Midbrain (tissue), 1 donor: Measurements from ENCODE around the gene CACNA1C.

Experiments used
- DNase-seq: peaks from one replicate; lab custom pipeline; 2025; lab: John Stamatoyannopoulos, UW

Gene CACNA1C

DNA sequence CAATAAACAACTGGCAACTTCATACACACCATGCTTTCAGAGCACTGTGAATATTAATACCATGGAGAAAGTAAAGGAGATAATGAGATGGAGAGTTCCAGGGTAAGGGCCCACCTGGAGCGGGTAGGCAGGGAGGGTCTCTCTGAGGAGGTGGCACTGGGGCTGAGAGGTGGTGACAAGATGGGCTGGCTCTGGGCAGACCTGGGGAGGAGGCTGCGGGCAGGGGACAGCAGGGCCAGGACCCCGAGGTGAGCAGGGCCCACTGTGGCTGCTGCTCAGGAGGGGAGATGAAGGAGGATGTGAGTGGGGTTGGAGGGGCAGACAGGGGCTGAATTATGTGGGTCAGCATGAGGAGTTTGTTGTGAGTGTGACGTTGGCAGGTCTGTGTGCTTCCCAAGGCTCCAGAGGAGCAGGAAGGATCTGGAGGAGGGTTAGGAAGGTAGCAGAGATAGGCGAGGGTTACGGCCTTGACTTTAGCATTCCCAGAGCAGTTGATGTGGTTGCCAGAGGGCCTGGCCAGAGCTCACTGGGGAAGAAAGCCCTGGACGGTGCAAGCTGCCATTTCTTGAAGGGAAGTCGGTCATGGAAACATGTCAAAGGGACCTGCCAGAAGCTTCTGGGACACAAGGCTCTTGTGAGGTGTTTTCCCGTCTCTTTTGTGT is 88.2 kb downstream of the CACNA1C start:
- DNase-seq = no peak

DNA sequence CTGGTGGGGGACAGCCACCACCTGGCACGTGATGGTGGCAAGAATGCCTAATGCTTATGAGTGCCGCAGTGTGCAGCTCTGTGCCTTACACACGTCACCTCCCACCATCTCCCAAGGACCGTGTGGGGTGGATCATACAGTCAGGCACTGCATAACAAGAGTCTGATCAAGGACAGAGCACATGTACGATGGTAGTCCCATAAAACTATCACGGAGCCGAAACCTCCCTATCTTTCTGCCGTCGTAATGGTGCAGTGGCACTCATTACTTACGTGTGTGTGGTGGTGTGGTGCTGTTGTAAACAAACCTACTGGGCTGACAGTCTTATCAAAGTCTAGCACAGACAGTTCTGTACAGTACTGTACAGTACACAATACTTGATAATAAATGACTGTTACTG is 89.3 kb downstream of the CACNA1C start:
- no peak for DNase-seq

DNA sequence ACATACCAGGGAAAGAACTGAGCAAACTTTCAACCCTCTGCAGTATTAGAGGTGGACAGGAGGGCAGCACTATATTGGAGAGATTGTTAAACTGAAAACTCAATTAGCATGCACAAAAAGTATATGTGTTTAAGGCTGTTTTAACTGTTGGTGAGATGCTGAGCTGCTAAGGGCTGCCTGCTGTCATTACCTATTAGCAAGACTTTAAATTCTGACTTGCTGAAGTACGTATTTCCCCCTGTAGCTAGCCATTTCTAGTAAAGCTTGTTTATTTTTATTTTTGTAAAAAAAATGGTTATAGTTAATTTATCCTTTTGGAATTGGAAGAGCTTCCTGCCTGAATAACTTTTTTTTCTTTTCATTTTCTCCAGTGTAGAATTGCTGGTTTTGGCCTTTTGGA is 92.2 kb downstream of the CACNA1C start:
- no peak for DNase-seq

DNA sequence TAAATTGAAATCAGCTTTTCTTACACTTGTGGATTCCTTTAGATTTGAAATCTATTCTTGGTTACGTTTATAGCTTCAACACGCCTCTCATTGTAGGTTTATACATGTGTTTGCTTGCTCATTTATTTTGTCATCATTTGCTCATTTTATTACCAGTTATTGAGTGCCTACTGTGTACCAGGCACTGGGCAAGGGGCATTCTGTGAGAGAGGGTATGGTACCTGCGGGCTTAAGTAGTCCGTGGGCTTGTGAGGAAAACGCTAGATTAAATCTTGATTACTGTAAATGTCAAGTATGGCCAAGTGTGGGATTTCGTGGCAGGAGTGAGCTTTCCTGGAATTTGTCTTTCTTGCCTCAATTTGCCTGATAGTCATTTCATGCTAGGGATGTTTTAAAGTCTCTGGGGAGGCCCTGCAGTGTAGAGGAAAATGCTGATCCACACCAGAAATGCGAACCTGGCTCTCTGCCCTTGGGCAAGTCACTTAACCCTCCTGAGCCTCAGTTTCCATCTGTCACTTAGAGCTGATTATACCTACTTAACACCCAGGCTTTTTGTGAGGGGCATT is 92.7 kb downstream of the CACNA1C start:
- DNase-seq = no peak

DNA sequence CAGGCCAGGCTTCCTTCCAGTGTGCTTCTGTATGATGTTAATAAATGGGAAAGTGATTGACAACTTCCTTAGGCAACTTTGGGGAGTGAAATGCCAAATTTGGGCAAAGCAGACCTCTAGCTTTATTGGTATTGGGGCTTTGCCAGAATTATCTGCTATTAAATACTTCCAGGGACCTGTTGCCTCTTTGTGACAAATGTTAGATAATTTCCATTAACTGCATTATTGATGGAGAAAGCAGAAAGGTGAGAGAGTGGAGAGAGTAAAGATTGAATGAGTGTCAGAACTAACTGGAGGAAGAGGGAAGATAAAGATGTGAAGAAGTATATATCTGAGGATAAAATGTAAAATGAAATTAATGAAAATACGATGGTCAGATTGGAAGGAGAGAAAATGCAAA is 94.5 kb downstream of the CACNA1C start:
- no peak for DNase-seq

DNA sequence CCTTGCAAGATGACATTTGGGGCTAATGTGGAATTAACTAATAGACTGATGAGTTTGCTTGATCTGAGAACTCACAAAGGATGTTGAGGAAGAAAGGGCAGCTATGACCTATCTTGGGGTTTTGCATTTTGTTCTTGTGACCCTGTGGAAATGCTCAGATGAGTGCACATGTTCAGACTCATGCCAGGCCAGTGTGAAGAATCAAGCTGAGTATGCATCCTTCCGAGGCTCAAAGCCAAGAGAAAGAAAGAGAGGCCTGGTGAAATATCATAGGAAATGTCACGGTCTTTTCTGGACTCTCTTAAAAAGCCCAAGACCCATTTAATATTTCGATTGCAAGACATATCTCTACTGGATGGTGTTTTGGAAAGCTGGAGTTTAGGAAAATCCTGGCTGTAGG is 96.3 kb downstream of the CACNA1C start:
- no peak for DNase-seq

DNA sequence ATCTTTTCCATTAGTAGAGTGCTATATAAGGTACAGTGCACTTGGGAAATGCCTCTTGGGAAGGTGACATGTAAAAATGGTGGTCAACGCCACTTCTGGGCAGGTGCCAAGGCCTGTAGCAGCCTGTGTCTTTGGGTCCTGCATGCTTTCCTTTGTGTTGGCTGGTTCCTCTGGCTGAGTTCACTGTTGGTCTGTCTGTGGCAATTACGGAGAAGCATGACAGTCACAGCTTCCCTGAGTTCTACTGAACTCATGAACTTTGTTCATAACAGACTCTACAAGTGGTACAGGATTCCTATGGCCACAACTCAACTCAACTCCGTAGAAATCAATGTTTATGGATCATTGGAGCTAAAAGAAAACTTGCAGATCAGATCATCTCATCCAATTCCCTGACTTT is 98.0 kb downstream of the CACNA1C start:
- no peak for DNase-seq

DNA sequence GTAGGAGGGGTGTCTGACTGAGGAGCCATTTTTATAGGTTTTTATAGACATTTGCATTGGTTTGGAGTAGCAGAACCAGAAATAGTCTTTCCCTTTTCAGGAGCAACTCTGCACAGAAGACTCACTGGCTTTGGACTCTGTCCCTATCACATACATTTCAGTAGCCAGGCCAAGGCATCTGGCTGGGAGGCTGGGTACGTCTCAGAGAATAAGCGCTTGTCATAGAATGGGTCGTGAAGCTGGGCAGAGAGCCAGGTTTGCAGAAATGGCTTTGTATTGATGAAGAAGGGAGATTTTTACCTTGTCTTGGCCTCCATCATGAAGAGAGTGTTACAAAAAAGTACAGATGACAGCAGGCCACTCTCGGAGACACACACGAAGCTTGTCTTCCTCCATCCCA is 98.6 kb downstream of the CACNA1C start:
- DNase-seq = no peak

DNA sequence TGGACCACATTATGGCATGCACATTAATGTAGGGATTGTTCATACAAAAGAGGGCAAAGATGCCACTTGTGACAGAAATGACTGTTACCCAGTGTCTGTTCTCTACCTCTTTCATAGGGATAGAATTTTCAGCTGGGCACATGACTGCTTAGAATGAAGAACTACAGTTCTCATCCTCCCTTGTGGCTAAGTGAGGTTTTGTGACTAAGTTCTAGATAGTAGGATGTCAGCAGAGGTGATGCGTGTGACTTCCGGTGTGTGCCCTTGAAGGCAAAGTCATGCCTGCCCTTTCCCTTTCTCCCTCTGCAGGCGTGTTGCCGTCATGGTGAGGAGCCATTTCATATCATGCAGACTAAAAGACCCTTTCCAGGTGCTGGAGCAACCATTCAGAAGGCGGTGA is 99.3 kb downstream of the CACNA1C start:
- no peak for DNase-seq

DNA sequence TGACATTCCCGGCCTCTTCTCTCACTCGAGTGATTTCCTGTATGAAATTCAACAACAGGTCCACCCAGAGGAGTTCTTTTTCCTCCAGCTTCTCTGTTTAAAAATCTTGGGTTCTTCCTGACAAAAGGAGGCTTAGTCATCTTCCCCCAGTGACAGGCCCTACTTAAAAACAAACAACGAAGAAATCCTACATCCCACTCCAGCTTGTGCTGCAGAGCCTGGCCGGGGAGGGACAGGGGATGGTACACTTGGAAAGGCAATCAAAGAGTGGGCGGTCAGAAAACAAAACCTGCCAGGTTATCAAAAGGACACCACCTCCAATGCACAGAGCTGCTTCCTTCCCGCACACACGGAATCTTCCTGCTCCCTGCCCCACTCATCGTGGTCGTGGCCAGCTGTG is 101.3 kb downstream of the CACNA1C start:
- no peak for DNase-seq

DNA sequence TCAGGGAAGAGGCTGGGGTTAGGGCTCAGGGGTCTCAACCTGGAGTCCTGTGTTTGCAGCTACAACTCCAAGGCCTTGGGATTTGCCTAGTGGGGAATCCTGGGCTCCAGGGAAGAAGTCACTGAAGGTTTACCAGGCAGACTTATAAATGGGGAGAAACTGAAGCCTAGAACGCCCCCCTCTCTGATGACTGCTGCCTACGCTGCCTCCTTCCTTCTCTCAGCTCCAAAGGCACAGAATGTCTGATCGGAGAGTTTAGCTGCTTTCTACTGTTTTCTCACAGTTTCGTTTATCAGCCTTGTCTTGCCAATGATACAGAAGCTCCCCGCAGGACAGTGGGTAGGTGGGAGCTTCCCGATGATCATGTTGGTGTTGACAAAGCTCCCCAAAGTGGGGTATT is 101.7 kb downstream of the CACNA1C start:
- no peak for DNase-seq

DNA sequence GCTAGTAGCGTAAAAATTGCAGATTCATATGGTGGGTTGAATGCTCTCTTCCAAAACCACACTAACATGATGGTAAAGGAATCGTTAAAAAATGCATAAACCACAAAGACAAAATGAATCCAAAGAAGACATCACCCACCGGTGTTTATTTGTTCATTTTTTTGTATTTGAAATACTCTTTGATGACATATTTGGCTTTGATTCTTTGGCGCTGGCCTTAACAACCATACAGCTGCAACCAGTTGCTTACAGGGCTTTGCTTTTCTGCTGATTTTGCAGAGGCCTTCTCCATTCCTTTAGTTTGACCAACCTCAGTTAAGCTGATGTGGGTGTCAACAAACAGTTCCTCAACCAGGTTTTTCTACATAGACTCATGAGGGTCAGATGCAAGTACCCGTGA is 103.5 kb downstream of the CACNA1C start:
- DNase-seq = no peak

DNA sequence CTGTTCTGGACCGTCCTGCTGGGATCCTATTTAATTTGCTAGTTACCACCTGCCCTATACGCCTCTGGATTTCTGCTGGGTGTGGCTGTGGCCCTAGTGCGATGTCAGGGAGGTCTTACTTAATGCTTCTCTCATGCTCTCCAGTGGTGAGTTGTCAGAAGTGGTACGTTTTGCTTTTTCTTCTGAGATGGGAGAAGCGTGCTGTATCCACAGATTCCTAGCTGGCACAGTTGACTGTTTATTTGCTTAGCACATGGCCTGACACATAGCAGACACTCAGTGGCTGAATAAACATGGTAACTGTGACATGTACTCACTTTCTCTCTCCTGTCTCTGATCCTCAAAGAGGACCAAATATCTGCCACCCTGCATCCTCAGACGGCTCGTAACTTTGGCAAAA is 107.3 kb downstream of the CACNA1C start:
- DNase-seq = no peak

DNA sequence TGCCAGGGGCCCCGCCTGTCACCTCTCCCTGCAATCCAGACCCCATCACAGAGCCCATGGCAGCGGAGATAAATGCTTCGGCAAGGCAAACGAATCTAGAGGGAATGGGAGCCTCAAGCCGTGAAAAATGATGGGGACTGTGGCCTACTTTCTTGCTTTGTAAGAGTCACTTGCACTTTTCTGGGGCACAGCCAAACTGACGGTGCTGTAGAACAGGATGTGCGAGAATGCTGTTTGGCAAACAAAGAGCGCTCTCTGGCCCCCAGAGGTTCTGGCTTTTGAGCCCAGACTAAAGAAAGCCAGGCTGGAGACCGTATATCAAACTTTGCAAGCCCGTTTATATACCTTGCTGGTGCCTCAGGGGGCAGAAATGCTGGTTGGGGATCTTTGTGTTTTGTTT is 108.7 kb downstream of the CACNA1C start:
- peak; percentile 73 for DNase-seq

DNA sequence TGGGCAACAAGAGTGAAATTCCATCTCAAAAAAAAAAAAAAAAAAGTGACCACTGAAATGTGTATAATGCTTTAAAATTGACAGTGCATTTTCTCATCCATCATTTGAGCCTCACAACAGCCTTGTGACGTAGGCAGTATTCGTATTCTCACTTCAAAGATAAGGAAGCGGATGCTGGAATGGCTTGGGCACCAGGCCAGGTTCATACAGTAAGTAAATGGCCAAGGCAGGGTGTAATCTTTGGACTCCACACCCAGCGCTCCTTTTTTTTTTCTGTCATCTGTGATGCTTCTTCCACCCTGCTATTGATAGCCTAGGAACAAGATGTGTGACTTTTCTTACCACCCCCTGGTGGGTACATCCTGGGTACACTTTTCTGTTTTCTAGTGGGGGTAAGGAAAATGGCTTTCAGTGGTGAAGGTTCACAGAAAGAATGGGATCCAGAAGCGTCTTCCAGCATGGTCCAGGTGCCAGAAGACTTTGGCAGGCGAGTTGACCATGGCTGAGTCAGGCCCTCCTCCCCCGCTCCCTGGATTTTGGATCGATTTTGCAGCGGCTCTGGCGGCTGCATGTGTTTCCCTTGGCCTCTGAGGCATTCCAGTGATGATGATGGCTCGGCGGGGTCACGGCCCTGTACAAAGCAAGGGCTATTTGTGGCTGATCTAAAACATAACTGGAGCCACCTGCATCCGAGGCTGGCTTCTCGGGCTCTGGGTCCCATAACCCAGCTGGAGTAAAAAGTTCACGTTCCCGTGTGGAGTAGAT is 110.6 kb downstream of the CACNA1C start:
- peak; percentile 40 for DNase-seq

DNA sequence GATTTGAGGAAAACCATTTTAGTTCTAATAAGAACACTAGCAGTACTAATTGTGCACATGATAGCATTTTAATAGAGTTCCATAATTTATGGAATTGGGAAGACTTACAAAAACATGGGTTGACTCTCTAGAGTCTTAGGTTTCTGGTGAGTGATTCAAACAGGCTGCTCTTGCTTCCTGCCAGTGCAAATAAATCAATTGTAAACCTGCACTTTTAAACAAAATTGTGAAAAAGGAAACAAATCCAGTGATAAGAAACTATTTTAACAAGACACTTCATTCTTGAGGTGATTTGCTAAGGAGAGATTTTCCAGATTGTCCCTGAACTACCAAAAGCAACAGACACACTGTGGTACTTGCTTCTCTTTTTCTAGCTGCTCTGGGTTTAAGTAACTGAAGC is 112.2 kb downstream of the CACNA1C start:
- DNase-seq = no peak

DNA sequence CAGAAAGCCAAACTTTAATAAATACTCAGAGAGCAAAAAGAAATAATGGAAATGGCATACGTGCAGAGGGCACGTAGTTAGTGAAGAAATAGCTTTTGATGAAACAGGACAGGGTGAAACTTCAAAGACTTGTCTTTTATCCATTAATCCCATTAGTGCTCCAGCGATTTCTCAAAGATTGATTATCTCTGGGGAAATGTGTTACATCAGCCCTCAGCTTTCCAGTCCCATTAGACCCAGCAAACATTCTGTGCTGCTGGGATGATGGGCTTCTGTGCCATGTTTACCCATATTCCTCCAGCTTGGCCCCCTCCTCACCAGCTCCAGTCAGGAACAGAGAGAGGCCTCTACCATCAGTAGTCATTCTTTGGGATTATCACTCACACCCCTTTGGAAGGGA is 113.1 kb downstream of the CACNA1C start:
- no peak for DNase-seq

DNA sequence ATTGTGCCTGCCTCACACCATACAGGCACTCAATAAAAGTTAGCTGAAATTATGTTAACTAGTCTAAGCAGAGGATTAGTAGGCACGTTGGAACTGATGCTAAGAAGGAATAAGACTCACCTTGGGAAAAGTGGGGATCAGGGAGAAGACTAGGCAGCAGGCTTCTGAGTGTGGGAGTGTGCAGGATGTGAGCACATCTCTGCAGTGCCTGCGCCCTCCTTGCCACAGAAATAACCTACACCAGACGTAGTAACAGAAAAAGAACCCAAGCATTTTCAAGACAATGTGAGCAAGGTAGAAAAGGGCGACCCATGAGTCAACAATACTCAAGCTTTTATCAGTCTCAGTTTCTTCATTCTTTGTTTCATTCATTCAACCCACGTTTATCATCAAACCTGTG is 113.9 kb downstream of the CACNA1C start:
- DNase-seq = no peak

DNA sequence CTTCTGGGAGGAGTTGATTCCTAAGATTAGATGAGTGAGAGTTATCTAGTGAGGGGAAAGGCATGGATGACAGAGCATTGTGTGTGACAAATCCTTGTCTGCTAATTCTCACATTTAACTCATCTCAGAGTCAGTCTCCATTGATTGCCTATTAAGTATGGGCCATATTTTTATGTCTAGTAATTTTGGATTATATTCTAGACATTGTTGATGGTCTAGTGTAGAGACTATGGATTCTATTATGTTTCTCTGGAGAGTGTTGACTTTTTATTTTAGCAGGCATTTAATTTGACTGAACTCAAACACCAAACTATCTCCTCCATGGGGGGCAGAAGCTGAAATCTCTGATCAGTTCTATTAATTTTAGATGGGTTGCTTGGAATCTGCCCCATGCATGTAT is 114.4 kb downstream of the CACNA1C start:
- DNase-seq = no peak

DNA sequence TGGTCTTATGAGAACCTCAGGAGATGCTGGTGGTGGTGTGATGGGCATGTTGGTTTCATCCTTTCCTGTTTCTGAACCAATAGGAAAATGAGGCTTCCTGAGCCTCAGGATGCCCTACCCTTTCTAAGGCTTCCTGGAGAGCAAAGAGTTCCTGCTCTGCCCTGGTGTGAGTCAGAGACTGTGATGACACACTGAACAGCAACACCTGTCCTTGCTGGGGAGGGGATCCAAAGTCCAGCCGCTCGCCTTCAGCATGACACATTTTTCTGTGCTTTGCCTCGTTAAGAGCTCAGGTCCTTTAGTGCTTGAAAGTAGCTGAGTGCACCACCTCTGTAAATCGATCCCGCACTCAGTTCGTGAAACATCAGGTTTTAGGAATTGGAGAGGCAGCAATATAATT is 116.0 kb downstream of the CACNA1C start:
- no peak for DNase-seq

DNA sequence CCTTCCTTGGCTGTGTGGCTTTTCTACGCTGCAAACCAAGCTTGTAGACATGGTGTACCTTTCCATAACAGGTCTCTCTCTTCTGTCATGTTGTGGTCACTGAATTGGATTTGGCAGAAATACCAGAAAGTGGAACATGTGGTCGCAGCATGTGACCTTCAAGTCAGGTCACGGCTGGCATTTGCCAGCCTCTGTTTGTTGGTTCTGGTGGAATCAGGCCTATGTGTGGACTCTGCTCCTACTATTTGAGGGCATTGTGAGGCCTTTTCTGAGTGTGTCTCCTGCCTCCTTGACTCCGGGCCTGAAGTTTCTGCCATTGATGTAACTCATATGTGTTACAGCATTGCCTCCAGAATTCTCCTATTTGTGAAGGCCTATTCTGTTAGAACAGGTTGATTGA is 116.7 kb downstream of the CACNA1C start:
- DNase-seq = no peak

DNA sequence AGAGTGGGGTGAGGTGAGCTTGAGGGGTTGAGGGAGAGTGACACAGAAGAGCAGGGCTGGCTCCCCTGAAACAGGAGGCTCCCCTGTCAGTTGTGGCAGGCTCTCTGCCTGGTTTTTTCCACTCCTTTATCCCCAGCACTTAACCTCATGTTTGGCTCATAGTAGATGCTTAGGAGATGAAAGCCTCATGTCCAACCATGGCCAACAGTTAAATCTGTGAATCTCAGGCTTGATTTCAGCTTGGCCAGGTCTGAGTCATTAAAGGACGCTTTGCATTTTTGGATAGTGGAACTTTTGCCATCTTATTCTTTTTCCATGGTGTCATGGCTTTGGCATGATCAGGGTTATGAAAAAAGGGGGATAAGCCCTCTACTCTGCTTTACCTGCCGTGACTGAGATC is 117.2 kb downstream of the CACNA1C start:
- DNase-seq = no peak

DNA sequence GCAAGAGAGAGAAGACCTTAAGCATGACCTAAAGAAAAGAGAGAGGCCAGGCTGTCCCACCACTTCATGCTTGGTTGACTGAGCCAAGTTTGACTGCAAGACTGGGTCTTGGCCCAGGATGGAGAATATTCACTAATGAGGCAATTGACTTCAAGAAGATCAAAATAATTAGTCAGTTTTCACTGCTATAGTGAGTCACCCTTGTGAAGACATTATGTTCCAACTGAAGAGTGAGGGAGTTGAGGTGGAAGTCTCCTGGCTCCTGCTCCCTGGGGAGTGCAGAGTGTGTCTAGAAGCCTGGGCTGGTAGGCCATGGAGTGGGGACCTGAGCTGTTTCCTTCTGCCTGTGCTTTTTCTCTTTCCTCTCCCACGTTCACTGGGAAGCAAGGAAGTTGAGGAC is 117.6 kb downstream of the CACNA1C start:
- no peak for DNase-seq
